ENCODE measurements around the gene IL36A. TPM values are rescaled to one million over a fixed set of nuclear protein-coding genes. Genes with fewer than 3 reads are reported as not detected.

Gene IL36A
- polyA plus RNA-seq, 1 donor from 2014 or later = not detected

DNA sequence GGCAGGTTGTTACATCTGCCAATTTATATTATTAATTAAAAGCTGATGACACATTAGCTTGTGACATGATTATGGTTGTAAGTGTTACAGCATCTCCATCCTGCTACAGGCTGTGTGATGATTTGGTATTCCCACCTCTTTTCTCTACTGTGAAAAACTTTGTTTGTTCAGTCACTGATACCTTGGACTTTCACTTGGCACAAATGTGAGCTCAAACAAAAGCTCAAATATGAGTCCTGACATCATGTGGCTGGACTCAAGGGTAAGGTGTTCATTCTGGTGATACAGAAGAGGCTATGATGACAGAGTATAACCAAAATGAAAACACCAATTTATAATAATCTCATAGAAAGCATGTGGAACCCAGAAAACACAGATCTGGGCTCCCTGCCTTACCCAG lies 11.4 kb upstream of the IL36A start:
- Mint-ChIP-seq H3K4me3 (no peak overlapping the region), H3K36me3 (peaks cover 2% of the 10 kb centered on the region), H3K27ac (no peak overlapping the region), H3K4me1 (peaks cover 0 to 6% (median 5%) of the 10 kb centered on the region in 3 donors), H3K27me3 (peaks cover 16% of the 10 kb centered on the region), H3K9me3 (peaks cover 2 to 22% (median 18%) of the 10 kb centered on the region in 3 donors)

- no peak overlapping the region for H3K27ac Mint-ChIP-seq
- peaks cover 0 to 6% (median 5%) of the 10 kb centered on the region in 3 donors for H3K4me1 Mint-ChIP-seq
- no peak overlapping the region for H3K4me3 Mint-ChIP-seq
- peaks cover 2% of the 10 kb centered on the region for H3K36me3 Mint-ChIP-seq
- peaks cover 2 to 19% (median 18%) of the 10 kb centered on the region in 3 donors for H3K9me3 Mint-ChIP-seq
- peaks cover 17% of the 10 kb centered on the region for H3K27me3 Mint-ChIP-seq
Measured at GRCh38 chr2:112994648-112995047, 10.6 kb upstream of the IL36A start.

- Mint-ChIP-seq H3K4me3 (no peak overlapping the region), H3K36me3 (peaks cover 2% of the 10 kb centered on the region), H3K27me3 (peaks cover 17% of the 10 kb centered on the region), H3K27ac (peak overlapping the region in 1 of 3 donors; percentile 86), H3K4me1 (peaks cover 0 to 6% (median 5%) of the 10 kb centered on the region in 3 donors), H3K9me3 (peaks cover 4 to 22% (median 21%) of the 10 kb centered on the region in 3 donors)
Measured at GRCh38 chr2:112995346-112995920, 9.8 kb upstream of the IL36A start.

DNA sequence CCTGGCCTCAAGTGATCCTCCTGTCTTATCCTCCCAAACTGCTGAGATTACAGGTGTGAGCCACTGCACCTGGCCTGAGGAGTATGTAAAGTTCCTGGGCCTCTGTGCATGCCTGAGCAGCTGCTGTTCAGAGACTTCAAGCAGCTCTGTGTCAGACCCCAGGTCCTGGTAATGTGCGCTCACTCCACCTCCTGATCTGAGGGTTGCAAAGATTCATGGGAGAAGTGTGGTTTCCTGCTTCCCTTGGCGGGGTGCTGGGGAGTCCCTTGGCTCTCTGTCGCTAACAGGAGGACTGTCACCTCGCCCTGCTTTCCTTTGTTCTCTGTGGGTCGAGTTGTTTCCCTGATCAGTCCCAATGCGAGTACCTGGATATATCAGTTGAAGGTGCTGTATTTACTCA lies 8.6 kb upstream of the IL36A start:
- Mint-ChIP-seq H3K27me3 (peaks cover 19% of the 10 kb centered on the region), H3K9me3 (peaks cover 7 to 34% (median 25%) of the 10 kb centered on the region in 3 donors), H3K27ac (no peak overlapping the region), H3K4me3 (no peak overlapping the region), H3K36me3 (peaks cover 7% of the 10 kb centered on the region), H3K4me1 (peaks cover 0 to 6% (median 5%) of the 10 kb centered on the region in 3 donors)

GRCh38 chr2:112997151-112997550 lies 8.1 kb upstream of the IL36A start:
- peaks cover 24% of the 10 kb centered on the region for H3K27me3 Mint-ChIP-seq
- H3K9me3 Mint-ChIP-seq = peaks cover 7 to 31% (median 25%) of the 10 kb centered on the region in 3 donors
- H3K4me3 Mint-ChIP-seq = no peak overlapping the region
- H3K27ac Mint-ChIP-seq = no peak overlapping the region
- H3K4me1 Mint-ChIP-seq = peaks cover 0 to 6% (median 5%) of the 10 kb centered on the region in 3 donors
- peaks cover 7% of the 10 kb centered on the region for H3K36me3 Mint-ChIP-seq

- Mint-ChIP-seq H3K27me3 (peaks cover 18% of the 10 kb centered on the region), H3K27ac (no peak overlapping the region), H3K36me3 (peaks cover 5% of the 10 kb centered on the region), H3K4me1 (peaks cover 0 to 3% (median 2%) of the 10 kb centered on the region in 3 donors), H3K9me3 (peaks cover 5 to 23% (median 22%) of the 10 kb centered on the region in 3 donors), H3K4me3 (no peak overlapping the region)
Measured at GRCh38 chr2:113000436-113000835, 4.8 kb upstream of the IL36A start.

GRCh38 chr2:113002677-113003076 lies 2.6 kb upstream of the IL36A start:
- H3K4me3 Mint-ChIP-seq = no peak overlapping the region
- peaks cover 14% of the 10 kb centered on the region for H3K27me3 Mint-ChIP-seq
- no peak overlapping the region for H3K27ac Mint-ChIP-seq
- peaks cover 5% of the 10 kb centered on the region for H3K36me3 Mint-ChIP-seq
- peaks cover 5 to 23% (median 22%) of the 10 kb centered on the region in 3 donors for H3K9me3 Mint-ChIP-seq
- H3K4me1 Mint-ChIP-seq = no peaks in the 10 kb centered on the region

DNA sequence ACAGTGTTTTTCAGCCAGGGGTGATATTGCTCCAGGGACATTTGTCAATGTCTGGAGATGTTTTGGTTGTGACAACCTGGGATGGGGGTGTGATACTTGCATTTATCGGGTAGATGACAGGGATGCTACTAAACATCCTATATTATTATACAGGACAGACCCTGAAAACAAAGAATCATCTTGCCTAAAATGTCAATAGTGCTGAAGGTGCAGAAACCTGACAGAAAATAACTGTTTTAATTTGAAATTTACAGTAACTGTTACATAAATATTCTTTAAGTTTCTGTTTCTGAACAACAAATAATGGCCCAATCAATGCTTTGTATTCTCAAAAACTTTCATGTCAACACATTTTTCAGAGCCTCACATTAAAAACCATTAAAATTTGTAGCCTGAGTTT lies 2.0 kb downstream of the IL36A start:
- Mint-ChIP-seq H3K9me3 (no peaks in the 10 kb centered on the region), H3K4me1 (no peaks in the 10 kb centered on the region), H3K27me3 (peaks cover 3% of the 10 kb centered on the region), H3K36me3 (no peaks in the 10 kb centered on the region), H3K4me3 (no peak overlapping the region), H3K27ac (no peak overlapping the region)

- no peaks in the 10 kb centered on the region for H3K4me1 Mint-ChIP-seq
Measured at GRCh38 chr2:113009622-113010021, 4.4 kb downstream of the IL36A start.

GRCh38 chr2:113010088-113010487 lies 4.8 kb downstream of the IL36A start:
- H3K4me3 Mint-ChIP-seq = no peak overlapping the region
- no peaks in the 10 kb centered on the region for H3K9me3 Mint-ChIP-seq
- H3K4me1 Mint-ChIP-seq = no peaks in the 10 kb centered on the region
- no peaks in the 10 kb centered on the region for H3K36me3 Mint-ChIP-seq
- peaks cover 12% of the 10 kb centered on the region for H3K27me3 Mint-ChIP-seq
- H3K27ac Mint-ChIP-seq = no peak overlapping the region

More at GRCh38 chr2:113009622-113010021, 4.4 kb downstream of the IL36A start:
- Mint-ChIP-seq H3K36me3 (no peaks in the 10 kb centered on the region), H3K4me3 (no peak overlapping the region), H3K27me3 (peaks cover 8% of the 10 kb centered on the region), H3K27ac (no peak overlapping the region), H3K9me3 (no peaks in the 10 kb centered on the region)

GRCh38 chr2:113011108-113011507 lies 5.8 kb downstream of the IL36A start:
- H3K4me1 Mint-ChIP-seq = no peaks in the 10 kb centered on the region
- peaks cover 14% of the 10 kb centered on the region for H3K27me3 Mint-ChIP-seq
- H3K36me3 Mint-ChIP-seq = no peaks in the 10 kb centered on the region
- no peak overlapping the region for H3K27ac Mint-ChIP-seq
- no peaks in the 10 kb centered on the region for H3K9me3 Mint-ChIP-seq
- H3K4me3 Mint-ChIP-seq = no peak overlapping the region

- H3K36me3 Mint-ChIP-seq = no peaks in the 10 kb centered on the region
- H3K4me3 Mint-ChIP-seq = no peak overlapping the region
- H3K27me3 Mint-ChIP-seq = peaks cover 26% of the 10 kb centered on the region
- peaks cover 0 to 6% (median 0%) of the 10 kb centered on the region in 3 donors for H3K9me3 Mint-ChIP-seq
- no peak overlapping the region for H3K27ac Mint-ChIP-seq
- no peaks in the 10 kb centered on the region for H3K4me1 Mint-ChIP-seq
Measured at GRCh38 chr2:113012436-113013335, 7.4 kb downstream of the IL36A start.

- H3K4me1 Mint-ChIP-seq = no peaks in the 10 kb centered on the region
- no peaks in the 10 kb centered on the region for H3K36me3 Mint-ChIP-seq
- no peak overlapping the region for H3K4me3 Mint-ChIP-seq
- H3K27me3 Mint-ChIP-seq = peaks cover 28% of the 10 kb centered on the region
- H3K27ac Mint-ChIP-seq = no peak overlapping the region
- H3K9me3 Mint-ChIP-seq = peaks cover 0 to 7% (median 2%) of the 10 kb centered on the region in 3 donors
Measured at GRCh38 chr2:113013336-113013661, 8.0 kb downstream of the IL36A start.

DNA sequence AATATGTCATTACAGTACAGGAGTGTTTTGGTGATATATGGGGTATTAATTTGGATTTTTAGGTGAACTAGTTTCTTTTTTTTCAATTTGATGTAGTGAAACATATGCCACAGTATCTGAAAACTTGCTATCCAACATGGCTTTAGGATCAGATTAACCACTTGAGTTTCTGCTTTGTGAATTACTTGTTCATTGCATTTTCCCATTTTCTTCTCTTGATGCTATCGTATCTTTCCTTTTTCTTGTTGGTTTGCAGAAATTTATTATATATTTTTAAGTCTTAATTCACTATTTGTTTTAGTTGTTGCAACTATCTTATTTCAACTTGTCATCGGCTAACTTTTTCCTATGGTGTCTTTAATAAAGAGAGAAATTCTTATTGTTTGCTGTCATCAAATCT lies 8.8 kb downstream of the IL36A start:
- Mint-ChIP-seq H3K4me1 (no peaks in the 10 kb centered on the region), H3K27ac (no peak overlapping the region)

GRCh38 chr2:113015042-113015441 lies 9.8 kb downstream of the IL36A start:
- Mint-ChIP-seq H3K27me3 (peaks cover 34% of the 10 kb centered on the region), H3K4me3 (no peak overlapping the region), H3K27ac (no peak overlapping the region), H3K9me3 (peaks cover 0 to 14% (median 10%) of the 10 kb centered on the region in 3 donors), H3K4me1 (no peaks in the 10 kb centered on the region), H3K36me3 (no peaks in the 10 kb centered on the region)

More for the DNA sequence above, 8.8 kb downstream of the IL36A start:
- Mint-ChIP-seq H3K36me3 (no peaks in the 10 kb centered on the region), H3K9me3 (peaks cover 0 to 14% (median 10%) of the 10 kb centered on the region in 3 donors), H3K4me3 (no peak overlapping the region), H3K27me3 (peaks cover 32% of the 10 kb centered on the region)
